Ovary (tissue), 9 donors: ENCODE data around the gene NPFFR1. TPM values are rescaled to one million over a fixed set of nuclear protein-coding genes. Genes with fewer than 3 reads are reported as not detected.
"Not testable (repeated sequence)": the region's sequence is repeated elsewhere in the genome, so short reads cannot be mapped to it uniquely, and the experiment has no call there.

Source experiments
- DNase-seq, 5 donors: peaks; one replicate each; pipeline ENCODE4 v3.0.0-alpha.2; 2019 to 2020
- H3K27ac ChIP-seq, 2 donors: fragments of 200-600 bp; one replicate each; pipeline versions ENCODE4 v1.5.1 to v1.8.0; 2019 to 2022
- H3K27me3 ChIP-seq: fragments of 200-600 bp; one replicate; pipeline ENCODE4 v1.8.0; 2022
- H3K36me3 ChIP-seq: fragments of 200-600 bp; sonication (generic); one replicate; pipeline ENCODE4 v1.5.1; 2019
- H3K4me1 ChIP-seq: one replicate; pipeline ENCODE4 v1.8.1; 2013; ENCODE audit warnings: mild to moderate bottlenecking, moderate library complexity; ENCODE audit not compliant: insufficient read depth
- H3K4me3 ChIP-seq: fragments of 200-600 bp; sonication (generic); one replicate; pipeline ENCODE4 v1.5.1; 2017
- H3K9me3 ChIP-seq, 2 donors: fragments of 200-600 bp in 1 of 2; sonication (generic) in 1 of 2; one replicate each; pipeline versions ENCODE4 v1.5.1 to v1.8.1; 2013 to 2019; ENCODE audit warnings: mild to moderate bottlenecking in 1 of 2, moderate library complexity in 1 of 2
- EP300 ChIP-seq: sonication (generic); formaldehyde crosslinking; IDR thresholded peaks from one replicate; pipeline ENCODE4 v1.6.1; 2017; ENCODE audit warnings: antibody characterized with exemption
- POLR2A ChIP-seq: fragments of 450-650 bp; IDR thresholded peaks from one replicate; pipeline ENCODE4 v1.6.1; 2017; ENCODE audit warnings: antibody characterized with exemption, mild to moderate bottlenecking, moderate library complexity
- WGBS, 3 donors: extraction: QIAGEN DNeasy Blood & Tissue Kit in 1 of 3; methylation state at CpG; one replicate each; pipeline versions ENCODE4 v1.1.5 to v1.1.7; 2013 to 2017; 5-methylcytosine and 5-hydroxymethylcytosine counted together
- intact Hi-C, 4 donors: fragments of 100-400 bp; cut with DNase I; formaldehyde crosslinking; loops; one replicate each; pipeline versions ENCODE4 v1.11.0 to v1.15.1; 2022 to 2023
- polyA plus RNA-seq, 2 donors: library from polyadenylated mRNA; stranded (reverse); fragments of 200-250 nt in 1 of 2; fragments of 350-450 nt in 1 of 2; fragmentation: Illumina TruSeq in 1 of 2; extraction: RNeasy Lipid Tissue Mini Kit (QIAGEN cat#74804) in 1 of 2; gene quantifications; one replicate each; pipeline ENCODE4 v1.2.3, GENCODE V29; 2013 to 2014
- total RNA-seq, 7 donors: library from RNA; depleted of rRNA in 2 of 7; stranded (reverse); fragments of >200 nt in 2 of 7; fragmentation: NEBNext Ultra II Directional in 3 of 7; extraction: Animal tissue kit (Norgen Biotek cat#: 25700) in 3 of 7; gene quantifications; one replicate each; pipeline versions ENCODE4 v1.1.0 to v1.2.4, GENCODE V29; 2016 to 2023
- TF ChIP-seq, protein P1 (sequence below), 3 donors: fragments of 450-650 bp in 2 of 3; fragments of 200-600 bp in 1 of 3; IDR thresholded peaks; one replicate each; pipeline versions ENCODE4 v1.5.1 to v1.8.0; 2016 to 2022; ENCODE audit warnings: antibody characterized with exemption in 3 of 3, mild to moderate bottlenecking in 1 of 3
- donor health status: DM: no; HTN: no; CAD: no; lungs with moderate emphysema.
- donor health status: DM: no; HTN: no; CAD: no.
- donor health status: Bipolar disorder and iron deficiency.
- donor health status: DM: yes; HTN: yes; CAD: no.
- donor health status: DM: no; HTN: no; CAD: no.
- donor health status: DM: yes; HTN: yes; CAD: no.

The NPFFR1 gene
- total and polyA plus RNA-seq, 9 donors = 0.04 to 1.1 (median 0.20) TPM

GRCh38 chr10:70250961-70251680 is 32.7 kb downstream of the NPFFR1 start:
- Histone ChIP-seq H3K4me3 (no peak overlapping the region), H3K36me3 (no peaks in the 10 kb centered on the region), H3K4me1 (peaks cover 5% of the 10 kb centered on the region), H3K9me3 (no peaks in the 10 kb centered on the region), H3K27ac (no peak overlapping the region), H3K27me3 (no peaks in the 10 kb centered on the region)
- TF ChIP-seq, protein P1, sequence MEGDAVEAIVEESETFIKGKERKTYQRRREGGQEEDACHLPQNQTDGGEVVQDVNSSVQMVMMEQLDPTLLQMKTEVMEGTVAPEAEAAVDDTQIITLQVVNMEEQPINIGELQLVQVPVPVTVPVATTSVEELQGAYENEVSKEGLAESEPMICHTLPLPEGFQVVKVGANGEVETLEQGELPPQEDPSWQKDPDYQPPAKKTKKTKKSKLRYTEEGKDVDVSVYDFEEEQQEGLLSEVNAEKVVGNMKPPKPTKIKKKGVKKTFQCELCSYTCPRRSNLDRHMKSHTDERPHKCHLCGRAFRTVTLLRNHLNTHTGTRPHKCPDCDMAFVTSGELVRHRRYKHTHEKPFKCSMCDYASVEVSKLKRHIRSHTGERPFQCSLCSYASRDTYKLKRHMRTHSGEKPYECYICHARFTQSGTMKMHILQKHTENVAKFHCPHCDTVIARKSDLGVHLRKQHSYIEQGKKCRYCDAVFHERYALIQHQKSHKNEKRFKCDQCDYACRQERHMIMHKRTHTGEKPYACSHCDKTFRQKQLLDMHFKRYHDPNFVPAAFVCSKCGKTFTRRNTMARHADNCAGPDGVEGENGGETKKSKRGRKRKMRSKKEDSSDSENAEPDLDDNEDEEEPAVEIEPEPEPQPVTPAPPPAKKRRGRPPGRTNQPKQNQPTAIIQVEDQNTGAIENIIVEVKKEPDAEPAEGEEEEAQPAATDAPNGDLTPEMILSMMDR (IDR thresholded peaks at IDR 0.05) = no peak
- no peak for TF ChIP-seq POLR2A
- TF ChIP-seq EP300 = no peak
- no peak for DNase-seq
- intact Hi-C loops = no loop called here
- WGBS, 3 donors = 92 to 95% (median 94%) methylated on average over 11 of the region's 11 CpGs

DNA sequence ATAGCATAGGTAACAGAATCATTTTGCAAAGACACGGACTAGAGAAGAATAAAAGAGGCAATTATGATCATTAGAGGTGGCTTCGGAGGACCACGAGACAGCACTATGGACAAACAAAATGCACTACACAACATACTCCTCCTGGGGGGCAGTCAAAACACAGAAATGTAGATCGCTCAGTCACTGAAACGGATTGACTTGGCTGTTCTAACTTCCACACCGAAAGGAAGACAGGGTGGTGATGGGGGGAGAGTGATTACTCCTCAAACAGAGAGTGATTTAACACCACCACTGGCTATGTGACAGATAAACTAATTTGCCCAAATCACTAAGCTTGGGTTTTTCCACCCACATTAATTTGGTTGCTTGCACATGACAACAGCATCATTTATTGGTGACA is 36.4 kb downstream of the NPFFR1 start:
- 68 to 77% (median 70%) methylated on average over 6 of the region's 6 CpGs for WGBS, 3 donors
- H3K4me3 ChIP-seq = no peak overlapping the region
- H3K9me3 ChIP-seq = no peaks in the 10 kb centered on the region
- TF ChIP-seq, protein P1 (IDR thresholded peaks at IDR 0.05) = no peak
- TF ChIP-seq EP300 (no peak), POLR2A (no peak)
- no peaks in the 10 kb centered on the region for H3K27me3 ChIP-seq
- H3K36me3 ChIP-seq = no peaks in the 10 kb centered on the region
- H3K27ac ChIP-seq = no peak overlapping the region
- no peaks in the 10 kb centered on the region for H3K4me1 ChIP-seq
- no peak for DNase-seq
- intact Hi-C loops = no loop called here

- Histone ChIP-seq H3K4me1 (no peaks in the 10 kb centered on the region), H3K27me3 (no peaks in the 10 kb centered on the region), H3K27ac (no peak overlapping the region), H3K4me3 (no peak overlapping the region), H3K9me3 (no peaks in the 10 kb centered on the region), H3K36me3 (no peaks in the 10 kb centered on the region)
- no peak for DNase-seq
- intact Hi-C loops = no loop called here
- WGBS, 3 donors = 94 to 98% (median 94%) methylated on average over 3 of the region's 3 CpGs
- TF ChIP-seq POLR2A (no peak), EP300 (no peak)
- TF ChIP-seq, protein P1 (IDR thresholded peaks at IDR 0.05) = no peak
These were observed 42.7 kb downstream of the NPFFR1 start for GRCh38 chr10:70241081-70241480.

DNA sequence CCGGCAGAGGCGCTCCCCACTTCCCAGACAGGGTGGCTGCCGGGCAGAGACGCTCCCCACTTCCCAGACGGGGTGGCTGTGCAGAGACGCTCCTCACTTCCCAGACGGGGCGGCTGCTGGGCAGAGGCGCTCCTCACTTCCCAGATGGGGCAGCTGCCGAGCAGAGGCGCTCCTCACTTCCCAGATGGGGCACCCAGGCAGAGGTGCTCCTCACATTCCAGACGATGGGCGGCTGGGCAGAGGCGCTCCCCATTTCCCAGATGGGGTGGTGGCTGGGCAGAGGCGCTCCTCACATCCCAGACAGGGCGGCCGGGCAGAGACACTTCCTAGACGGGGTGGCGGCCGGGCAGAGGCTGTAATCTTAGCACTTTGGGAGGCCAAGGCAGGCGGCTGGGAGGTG is 43.8 kb downstream of the NPFFR1 start:
- H3K9me3 ChIP-seq, H3K27ac ChIP-seq, intact Hi-C loops, H3K27me3 ChIP-seq, H3K4me3 ChIP-seq, H3K4me1 ChIP-seq, DNase-seq, H3K36me3 ChIP-seq: not testable (repeated sequence)
- WGBS, 3 donors = 85 to 93% (median 91%) methylated on average over 9 to 20 of the region's 21 CpGs

DNA sequence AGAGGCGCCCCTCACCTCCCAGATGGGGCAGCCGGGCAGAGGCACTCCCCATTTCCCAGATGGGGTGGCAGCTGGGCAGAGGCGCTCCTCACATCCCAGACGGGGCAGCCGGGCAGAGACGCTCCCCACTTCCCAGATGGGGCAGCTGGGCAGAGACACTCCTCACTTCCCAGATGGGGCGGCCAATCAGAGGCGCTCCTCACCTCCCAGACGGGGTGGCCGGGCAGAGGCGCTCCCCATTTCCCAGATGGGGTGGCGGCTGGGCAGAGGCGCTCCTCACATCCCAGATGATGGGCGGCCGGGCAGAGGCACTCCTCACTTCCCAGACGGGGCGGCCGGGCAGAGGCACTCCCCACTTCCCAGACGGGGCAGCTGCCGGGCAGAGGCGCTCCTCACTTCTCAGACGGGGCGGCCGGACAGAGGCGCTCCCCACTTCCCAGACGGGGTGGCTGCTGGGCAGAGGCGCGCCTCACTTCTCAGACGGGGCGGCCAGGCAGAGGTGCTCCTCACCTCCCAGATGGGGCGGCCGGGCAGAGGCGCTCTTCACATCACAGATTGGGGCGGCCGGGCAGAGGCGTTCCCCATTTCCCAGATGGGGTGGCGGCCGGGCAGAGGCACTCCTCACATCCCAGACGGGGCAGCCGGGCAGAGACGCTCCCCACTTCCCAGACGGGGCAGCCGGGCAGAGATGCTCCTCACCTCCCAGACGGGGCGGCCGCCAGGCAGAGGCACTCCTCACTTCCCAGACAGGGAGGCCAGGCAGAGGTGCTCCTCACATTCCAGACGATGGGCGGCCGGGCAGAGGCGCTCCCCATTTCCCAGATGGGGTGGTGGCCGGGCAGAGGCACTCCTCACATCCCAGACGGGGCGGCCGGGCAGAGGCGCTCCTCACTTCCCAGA is 44.5 kb downstream of the NPFFR1 start:
- DNase-seq, H3K4me3 ChIP-seq, H3K9me3 ChIP-seq, H3K27me3 ChIP-seq, H3K27ac ChIP-seq, intact Hi-C loops, H3K4me1 ChIP-seq, H3K36me3 ChIP-seq: not testable (repeated sequence)
- 90 to 95% (median 94%) methylated on average over 20 to 55 of the region's 55 CpGs for WGBS, 3 donors

DNA sequence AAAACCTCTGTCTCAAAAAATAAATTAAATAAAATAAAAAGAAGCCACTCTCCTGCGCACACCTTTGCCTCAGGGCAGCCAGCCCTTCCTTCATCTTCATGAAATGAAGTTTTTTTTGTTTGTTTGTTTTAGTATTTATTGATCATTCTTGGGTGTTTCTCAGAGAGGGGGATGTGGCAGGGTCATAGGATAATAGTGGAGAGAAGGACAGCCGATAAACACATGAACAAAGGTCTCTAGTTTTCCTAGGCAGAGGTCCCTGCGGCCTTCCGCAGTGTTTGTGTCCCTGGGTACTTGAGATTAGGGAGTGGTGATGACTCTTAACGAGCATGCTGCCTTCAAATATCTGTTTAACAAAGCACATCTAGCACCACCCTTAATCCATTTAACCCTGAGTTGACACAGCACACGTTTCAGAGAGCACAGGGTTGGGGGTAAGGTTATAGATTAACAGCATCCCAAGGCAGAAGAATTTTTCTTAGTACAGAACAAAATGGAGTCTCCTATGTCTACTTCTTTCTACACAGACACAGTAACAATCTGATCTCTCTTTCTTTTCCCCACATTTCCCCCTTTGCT is 45.8 kb downstream of the NPFFR1 start:
- H3K27ac ChIP-seq, H3K4me1 ChIP-seq, H3K4me3 ChIP-seq, H3K27me3 ChIP-seq, H3K9me3 ChIP-seq, H3K36me3 ChIP-seq, DNase-seq, intact Hi-C loops: not testable (repeated sequence)
- WGBS, 3 donors = 73 to 79% (median 74%) methylated on average over 6 of the region's 6 CpGs
